HUDEP-2 (cell line): Measurements from ENCODE around the gene DPPA4.

Source experiments
- DNase-seq, 76 experiments: peaks; one replicate each; lab custom pipeline; 2025; ENCODE audit not compliant: unreplicated experiment in 76 of 76; lab: John Stamatoyannopoulos, UW

Gene DPPA4

DNA sequence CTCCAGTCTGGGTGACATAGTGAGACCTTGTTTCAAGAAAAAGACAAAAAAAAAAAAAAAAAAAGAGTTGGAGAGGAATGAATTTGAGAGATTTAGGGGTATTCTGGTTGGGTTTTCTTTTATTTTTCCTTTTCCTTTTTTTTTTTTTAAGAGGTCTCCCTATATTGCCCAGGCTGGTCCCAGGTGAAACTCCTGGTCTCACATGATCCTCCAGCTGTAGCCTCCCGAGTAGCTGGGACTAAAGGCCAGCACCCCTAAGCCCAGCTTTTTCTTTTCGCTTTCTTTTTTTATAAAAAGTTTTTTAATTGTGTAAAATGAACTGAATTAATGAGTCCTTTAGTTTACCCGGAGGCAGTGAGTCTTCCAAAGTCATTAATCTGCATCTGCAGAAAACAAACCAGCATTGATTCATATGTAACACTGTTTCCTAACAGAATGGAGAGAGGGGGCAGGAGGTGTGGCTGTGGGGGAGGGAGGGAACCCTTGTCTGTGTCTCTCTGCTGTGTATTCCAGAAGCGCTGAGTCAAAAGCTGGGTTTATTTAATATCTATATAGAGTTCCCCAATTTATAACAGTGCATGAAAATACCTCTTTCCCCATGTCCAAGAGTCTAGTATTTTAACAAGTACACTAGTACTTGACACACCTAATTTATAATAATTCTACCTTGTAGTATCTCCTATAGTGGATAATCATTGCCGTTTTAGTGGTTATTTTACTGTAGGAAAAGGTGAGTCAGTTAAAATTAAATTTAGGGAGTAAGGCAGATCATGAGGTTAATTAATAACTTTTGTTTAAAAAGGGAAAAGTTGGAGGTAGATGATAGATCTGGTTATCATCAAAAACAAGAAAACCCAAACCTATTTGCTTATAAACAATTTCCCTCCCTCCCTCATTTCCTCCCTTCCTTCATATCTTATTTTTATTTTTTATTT is 2.6 kb upstream of the DPPA4 start:
- no peak for DNase-seq

DNA sequence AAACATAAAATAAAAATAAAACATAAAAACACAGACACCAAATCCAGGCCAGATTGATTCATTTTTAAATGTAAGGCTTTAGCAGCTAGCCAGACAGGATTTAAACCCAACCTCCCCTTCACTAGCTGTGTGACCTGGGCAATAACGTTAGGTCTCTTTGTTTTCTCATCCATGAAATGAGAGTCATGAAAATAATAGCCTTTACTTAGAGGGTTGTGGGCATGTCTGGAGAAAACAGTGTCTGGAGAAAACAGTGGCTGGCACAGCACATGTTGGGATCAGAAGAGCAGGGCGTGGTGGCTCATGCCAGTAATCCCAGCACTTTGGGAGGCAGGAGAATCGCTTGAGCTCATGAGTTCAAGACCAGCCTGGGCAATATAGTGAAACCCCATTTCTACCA is 1.9 kb upstream of the DPPA4 start:
- DNase-seq, result no peak

DNA sequence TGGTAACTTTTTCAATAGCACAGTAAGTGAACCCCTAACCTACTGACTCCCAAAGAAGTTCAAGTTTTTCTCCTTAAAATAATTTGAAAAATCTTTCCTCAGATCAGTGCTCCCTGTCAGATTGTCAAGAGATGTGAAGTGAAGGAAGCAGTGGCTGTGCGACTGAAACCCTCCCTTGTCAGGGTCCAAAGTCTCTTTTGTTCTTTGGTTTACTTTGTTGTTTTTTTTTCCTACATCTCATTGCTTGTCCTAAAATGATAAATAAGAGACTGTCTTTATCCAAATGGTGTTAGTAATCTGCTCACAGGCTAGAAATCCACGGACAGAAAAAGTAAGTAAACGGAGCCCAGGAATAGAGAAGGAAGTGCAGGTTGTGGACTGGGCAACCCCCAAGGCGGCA is 976 bp upstream of the DPPA4 start:
- DNase-seq, result no peak

DNA sequence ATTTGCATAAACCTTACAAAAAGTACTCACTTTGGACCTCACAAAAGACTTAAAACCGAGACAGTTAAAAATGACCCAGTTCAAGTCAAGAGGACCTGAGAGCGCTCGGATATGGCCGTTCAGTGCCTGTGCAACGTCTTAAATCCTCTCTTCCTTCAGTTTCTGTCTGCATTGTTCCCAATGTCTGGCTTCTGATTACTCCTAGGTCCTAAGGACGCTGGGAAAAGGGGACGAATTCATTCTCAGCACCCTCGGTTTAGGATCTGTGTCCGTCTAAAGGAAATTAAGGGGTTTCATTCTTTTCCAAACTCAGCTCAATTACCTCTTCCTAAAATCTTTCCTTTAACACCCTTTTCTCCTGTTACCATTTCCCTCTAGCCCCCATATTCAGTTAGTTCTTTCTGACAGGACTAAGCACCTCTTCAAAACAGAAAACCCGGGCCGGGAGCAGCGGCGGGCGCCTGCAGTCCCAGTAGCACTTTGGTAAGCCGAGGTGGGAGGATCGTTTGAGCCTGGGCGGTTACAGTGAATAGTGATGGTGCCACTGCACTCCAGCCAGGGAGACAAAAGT is 970 bp downstream of the DPPA4 start:
- no peak for DNase-seq

DNA sequence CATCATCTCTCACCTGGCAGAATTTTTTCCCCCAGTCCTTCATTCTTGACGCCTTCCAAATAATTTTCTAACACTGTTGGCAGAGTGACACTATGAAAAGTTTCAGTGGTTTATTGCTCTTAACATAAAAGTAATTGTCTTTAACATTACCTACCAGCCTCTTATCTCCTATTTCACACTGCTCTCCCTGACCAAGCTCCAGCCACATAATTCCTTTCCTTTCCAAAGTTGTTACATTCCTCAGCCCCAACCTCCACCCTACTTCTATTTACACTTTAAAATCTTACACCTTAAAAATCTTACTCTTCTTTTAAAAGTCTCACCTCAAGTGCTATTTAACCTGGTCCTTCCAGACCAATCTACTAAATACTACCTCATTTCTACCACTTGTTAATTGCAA is 2.8 kb downstream of the DPPA4 start:
- DNase-seq, result no peak

DNA sequence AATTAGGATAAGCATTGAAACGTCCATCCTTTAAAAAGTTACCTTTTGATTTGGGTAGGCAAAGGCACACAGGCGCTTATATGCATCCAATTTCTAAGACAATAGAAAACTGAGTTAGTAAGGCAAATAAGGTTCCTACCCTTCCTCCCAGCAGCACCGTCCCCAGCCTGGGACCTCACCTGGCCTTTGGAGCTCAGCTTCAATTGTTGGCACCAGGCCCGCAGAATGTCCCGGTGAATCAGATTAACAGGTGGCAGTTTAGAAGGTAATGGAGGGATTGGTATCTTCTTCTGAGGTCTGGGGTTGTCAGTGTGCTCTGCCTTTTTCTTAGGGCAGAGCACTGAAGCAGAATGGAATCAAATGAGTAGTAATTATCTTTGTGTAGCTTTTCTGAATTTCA is 5.7 kb downstream of the DPPA4 start:
- no peak for DNase-seq

DNA sequence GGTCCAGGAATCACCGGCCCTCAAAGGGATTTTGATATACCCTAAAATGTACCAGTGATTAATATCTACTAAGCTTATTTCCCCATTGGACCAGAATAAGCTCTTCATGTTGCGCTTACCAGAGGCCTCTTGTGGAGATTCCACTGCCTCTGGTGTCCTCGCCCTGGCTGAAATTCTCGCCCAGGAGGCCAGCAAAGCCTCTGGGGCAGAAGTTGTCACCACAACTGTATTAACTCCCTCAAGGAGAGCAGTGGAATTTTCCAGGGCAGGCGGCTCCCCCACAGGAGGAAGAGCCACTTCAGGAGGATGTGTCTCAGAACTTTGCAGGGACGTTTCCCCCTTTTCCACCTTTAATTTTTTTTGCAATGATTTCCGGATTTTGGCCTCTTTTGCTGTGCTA is 6.9 kb downstream of the DPPA4 start:
- no peak for DNase-seq

DNA sequence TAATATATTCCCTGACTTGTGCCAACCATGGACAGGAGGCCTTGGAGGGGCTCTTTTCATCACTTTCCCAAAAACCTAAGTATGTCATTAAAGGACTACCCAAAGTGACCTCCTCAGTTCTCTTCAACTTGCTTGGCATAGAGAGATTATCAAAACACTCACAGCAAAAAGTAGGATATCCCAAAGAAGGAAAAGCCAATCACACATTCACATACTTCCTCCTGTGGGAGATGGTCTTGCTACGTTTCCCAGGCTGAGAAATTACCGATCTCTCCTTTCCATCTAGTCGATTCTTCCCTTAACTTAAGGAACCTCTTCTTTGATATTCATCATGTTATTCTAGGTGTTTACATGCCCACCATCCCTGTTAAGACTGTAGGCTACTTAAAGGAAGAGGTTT is 9.1 kb downstream of the DPPA4 start:
- no peak for DNase-seq

DNA sequence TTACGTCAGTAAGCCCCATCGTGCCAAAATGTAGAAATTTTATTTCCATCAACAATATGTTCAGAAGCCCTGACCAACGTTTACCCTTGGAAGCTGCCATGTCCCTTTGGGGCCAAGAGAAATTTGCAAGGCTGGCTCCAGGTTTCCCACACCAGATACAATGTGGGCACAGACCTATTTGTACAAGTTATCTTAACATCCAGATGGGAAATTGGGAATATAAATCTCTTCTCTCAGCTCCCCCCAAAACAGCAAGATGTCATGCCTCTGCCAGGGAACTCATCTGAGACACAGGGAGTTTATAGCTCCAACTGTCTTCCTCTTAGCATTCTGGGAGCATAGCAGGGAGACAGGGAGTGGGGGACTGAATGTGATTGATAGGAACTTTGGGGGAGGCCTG is 11.7 kb downstream of the DPPA4 start:
- DNase-seq, result no peak

DNA sequence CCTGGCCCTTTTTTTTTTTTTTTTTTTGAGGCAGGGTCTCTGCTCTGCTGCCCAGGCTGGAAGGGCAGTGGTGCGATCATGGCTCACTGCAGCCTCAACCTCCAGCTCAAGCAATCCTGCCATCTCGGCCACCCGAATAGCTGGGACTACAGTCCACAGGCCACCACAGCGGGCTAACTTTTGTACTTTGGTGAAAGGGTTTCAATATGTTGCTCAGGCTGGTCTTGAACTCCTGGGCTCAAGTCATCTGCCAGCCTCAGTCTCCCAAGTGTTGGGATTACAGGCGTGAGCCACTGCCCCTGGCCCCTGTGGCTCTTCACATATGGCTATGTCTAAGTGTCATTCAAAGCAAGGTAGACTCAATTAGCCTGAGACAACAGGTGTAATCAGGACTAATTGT is 12.2 kb downstream of the DPPA4 start:
- DNase-seq, result no peak

DNA sequence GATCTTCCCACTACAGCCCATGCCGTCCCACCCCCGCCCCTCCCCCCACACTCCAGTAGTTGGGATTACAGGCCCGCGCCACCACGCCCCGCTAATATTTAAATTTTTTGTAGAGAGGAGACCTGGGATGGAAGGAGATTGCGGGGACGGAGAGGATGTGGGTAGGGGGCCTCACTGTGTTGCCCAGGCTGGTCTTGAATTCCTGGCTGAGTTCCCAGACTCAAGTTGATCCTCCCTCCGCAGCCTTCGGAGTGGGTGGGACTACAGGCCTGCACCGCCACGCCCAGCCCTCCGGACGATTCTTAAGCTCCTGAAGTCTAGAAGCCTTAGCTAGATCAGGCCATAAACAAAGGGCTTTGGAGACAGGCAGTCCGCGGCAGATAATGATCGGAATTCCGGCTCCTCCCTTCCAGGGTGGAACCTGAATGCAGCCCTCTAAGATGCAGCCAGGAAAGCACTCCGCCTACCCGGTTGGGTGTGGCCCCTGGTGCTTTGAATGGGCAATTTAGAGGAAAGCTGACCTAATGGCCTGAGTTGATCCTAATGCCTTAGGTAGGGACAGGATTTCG is 21.1 kb downstream of the DPPA4 start, which contains the start of gene DPPA2:
Gene DPPA2, minus strand, starts transcription at position 356 of the 569 bp plus-strand sequence. CDS start 1,975 bp downstream, outside the sequence.
- no peak for DNase-seq

DNA sequence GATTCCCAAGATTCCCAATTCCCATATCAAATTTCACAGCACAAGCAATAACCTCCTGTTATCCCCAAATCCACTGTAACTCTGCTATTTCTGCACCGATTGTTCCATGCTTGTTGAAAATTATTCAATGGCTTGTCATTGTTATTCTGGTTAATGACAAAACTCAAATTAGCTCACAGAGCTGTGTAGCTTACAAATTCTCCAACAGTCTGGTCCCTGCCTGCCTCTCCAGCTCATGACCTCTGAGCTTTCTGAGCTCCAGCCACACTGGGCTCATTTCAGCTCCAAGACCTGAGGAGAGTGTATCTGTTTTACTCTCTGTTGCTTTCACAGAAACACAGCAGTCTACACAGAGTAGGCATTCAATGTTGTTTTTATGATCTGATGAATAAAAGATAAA is 24.3 kb downstream of the DPPA4 start:
- DNase-seq, result no peak

DNA sequence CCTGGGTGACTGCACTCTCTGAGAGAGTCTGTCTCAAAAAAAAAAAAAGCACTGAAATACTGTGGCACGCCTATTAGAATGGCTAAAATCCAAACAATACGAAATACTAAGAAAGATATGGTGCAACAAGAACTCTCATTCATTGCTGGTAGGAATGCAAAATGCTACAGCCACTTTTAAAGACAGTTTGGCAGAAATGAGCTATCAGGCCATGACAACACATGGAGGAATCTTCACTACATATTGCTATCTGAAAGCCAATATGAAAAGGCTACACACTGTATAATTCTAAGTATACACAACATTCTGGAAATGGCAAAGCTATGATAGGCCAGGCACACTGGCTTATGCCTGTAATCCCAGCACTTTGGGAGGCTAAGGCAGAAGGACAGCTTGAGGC is 39.9 kb downstream of the DPPA4 start:
- DNase-seq, result no peak

DNA sequence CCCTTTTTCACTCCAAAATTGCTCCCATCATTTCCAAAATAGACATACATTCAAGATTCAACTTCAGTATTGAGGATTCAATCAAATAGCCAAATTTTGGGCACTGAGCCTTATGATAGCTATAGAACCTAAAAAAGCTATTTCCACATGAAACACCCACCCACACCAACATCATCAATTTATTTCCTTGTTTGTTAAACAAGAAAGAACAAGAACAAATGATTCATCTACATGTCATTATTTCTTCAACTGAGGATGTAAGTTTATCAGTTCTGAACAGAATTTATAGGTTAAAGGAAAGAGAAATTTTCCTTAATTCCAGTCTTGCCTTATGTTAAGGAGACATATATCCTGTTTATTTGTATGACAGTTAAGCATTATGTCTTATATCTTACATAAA is 53.3 kb downstream of the DPPA4 start:
- no peak for DNase-seq

DNA sequence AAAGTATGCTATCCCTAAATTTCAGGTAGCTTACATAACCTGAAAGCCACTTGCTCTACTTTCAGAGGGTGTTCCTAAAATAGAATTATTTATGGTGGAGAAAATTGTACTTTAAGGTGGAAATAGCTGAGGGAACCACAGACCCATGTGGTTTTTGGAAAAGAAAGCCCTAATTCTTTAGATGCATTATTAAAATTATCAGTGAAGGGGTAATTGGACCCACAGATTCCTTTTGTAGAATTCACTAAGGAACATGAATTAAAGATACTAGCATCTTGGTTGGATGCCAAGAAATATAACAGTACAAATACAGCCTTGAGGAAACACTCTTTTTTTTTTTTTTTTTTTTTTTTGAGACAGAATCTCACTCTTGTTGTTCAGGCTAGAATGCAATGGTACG is 58.8 kb downstream of the DPPA4 start:
- no peak for DNase-seq

DNA sequence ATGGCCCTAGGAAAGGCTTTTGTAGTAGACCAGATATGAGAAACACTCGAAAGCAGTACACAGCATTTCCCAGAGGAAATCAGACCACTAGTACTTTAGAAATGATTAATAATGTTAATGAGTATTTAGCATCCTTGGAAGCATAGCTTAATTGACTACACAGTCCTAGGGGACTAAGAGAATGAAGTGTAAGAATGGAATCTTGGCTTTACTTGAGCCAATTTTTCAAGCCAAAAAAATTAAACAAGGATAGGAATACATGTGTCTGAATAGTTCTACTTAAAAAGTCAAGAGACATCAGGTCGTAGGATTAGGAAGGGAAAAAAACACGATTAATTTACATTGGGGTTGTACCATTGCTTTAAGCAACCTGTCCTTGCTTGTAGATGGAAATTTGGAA is 59.2 kb downstream of the DPPA4 start:
- DNase-seq, result no peak
